Testis (tissue), 3 donors: ENCODE data around the gene VIL1. TPM values are rescaled to one million over a fixed set of nuclear protein-coding genes. Genes with fewer than 3 reads are reported as not detected.

Experiments used
- DNase-seq: peaks from one replicate; pipeline ENCODE4 v3.0.0-alpha.2; 2019
- H3K27ac ChIP-seq, 2 donors: fragments of 200-600 bp; sonication (generic); one replicate each; pipeline ENCODE4 v1.5.1; 2019
- H3K27me3 ChIP-seq: fragments of 200-600 bp; sonication (generic); one replicate; pipeline ENCODE4 v1.5.1; 2019
- H3K36me3 ChIP-seq: fragments of 200-600 bp; sonication (generic); one replicate; pipeline ENCODE4 v1.5.1; 2017; ENCODE audit warnings: low read depth; ENCODE audit errors: missing control alignments
- H3K4me1 ChIP-seq: fragments of 200-600 bp; sonication (generic); one replicate; pipeline ENCODE4 v1.5.1; 2019
- H3K4me3 ChIP-seq, 2 donors: fragments of 200-600 bp; sonication (generic); one replicate each; pipeline ENCODE4 v1.5.1; 2017 to 2019
- H3K9me3 ChIP-seq: fragments of 200-600 bp; sonication (generic); one replicate; pipeline ENCODE4 v1.5.1; 2017
- CTCF ChIP-seq, 3 experiments: fragments of 450-650 bp in 2 of 3; fragments of 200-600 bp in 1 of 3; sonication (generic) in 1 of 3; IDR thresholded peaks; one replicate each; pipeline ENCODE4 v1.5.1; 2016 to 2019; ENCODE audit warnings: antibody characterized with exemption in 3 of 3, mild to moderate bottlenecking in 2 of 3, moderate library complexity in 1 of 3
- POLR2A ChIP-seq: fragments of 450-650 bp; IDR thresholded peaks from one replicate; pipeline ENCODE4 v1.6.1; 2017; ENCODE audit warnings: antibody characterized with exemption, mild to moderate bottlenecking, moderate library complexity
- WGBS, 2 donors: methylation state at CpG; one replicate each; pipeline ENCODE4 v1.1.5; 2018; 5-methylcytosine and 5-hydroxymethylcytosine counted together
- intact Hi-C: fragments of 100-400 bp; cut with DNase I; formaldehyde crosslinking; loops from one replicate; pipeline ENCODE4 v1.15.1; 2023; ENCODE audit warnings: low total_unique reads
- microRNA counts, 2 donors: library from miRNA; unstranded; fragments of <30 nt; microRNA quantifications; one replicate each; lab custom pipeline; 2016
- microRNA-seq, 2 donors: library from miRNA; unstranded; fragments of <30 nt; microRNA quantifications; one replicate each; pipeline ENCODE4, GENCODE V29; 2016; ENCODE audit warnings: borderline number of aligned reads in 2 of 2, borderline replicate concordance in 1 of 2
- polyA plus RNA-seq: library from polyadenylated mRNA; stranded (reverse); fragments of 350-450 nt; fragmentation: Illumina TruSeq; extraction: RNeasy Lipid Tissue Mini Kit (QIAGEN cat#74804); gene quantifications from one replicate; pipeline ENCODE4 v1.2.3, GENCODE V29; 2014; ENCODE audit warnings: low read depth, low replicate concordance; ENCODE audit not compliant: insufficient read depth
- small RNA-seq, 2 donors: library from RNA; depleted of rRNA; stranded (forward); fragments of <200 nt; gene quantifications; one replicate each; pipeline ENCODE3, GENCODE V24; 2016
- total RNA-seq, 2 donors: library from RNA; depleted of rRNA; stranded (reverse); fragments of >200 nt; gene quantifications; one replicate each; pipeline ENCODE4 v1.2.3, GENCODE V29; 2016

VIL1 gene
- total and polyA plus RNA-seq, 3 donors from 2014 or later = 0.50 to 1.6 (median 0.71) TPM

GRCh38 chr2:218479595-218479994 lies 60.7 kb downstream of the VIL1 start:
- Histone ChIP-seq H3K9me3 (no peaks in the 10 kb centered on the region), H3K4me1 (peaks cover 3% of the 10 kb centered on the region), H3K36me3 (no peaks in the 10 kb centered on the region), H3K4me3 (no peak overlapping the region), H3K27me3 (no peaks in the 10 kb centered on the region), H3K27ac (no peak overlapping the region)
- no peak for TF ChIP-seq POLR2A
- no peak for TF ChIP-seq CTCF (IDR thresholded peaks at IDR 0.05)
- DNase-seq = no peak
- 94% methylated on average over 2 of the region's 2 CpGs for WGBS, 2 donors
- intact Hi-C loops = no loop called here

- no peaks in the 10 kb centered on the region for H3K27me3 ChIP-seq
- 65 to 81% methylated on average over 1 of the region's 1 CpG for WGBS, 2 donors
- H3K27ac ChIP-seq = no peak overlapping the region
- H3K9me3 ChIP-seq = no peaks in the 10 kb centered on the region
- intact Hi-C loops = no loop called here
- no peak for DNase-seq
- no peaks in the 10 kb centered on the region for H3K36me3 ChIP-seq
- no peak overlapping the region for H3K4me3 ChIP-seq
- TF ChIP-seq CTCF (IDR thresholded peaks at IDR 0.05) (no peak), POLR2A (no peak)
- no peaks in the 10 kb centered on the region for H3K4me1 ChIP-seq
These were observed 63.7 kb downstream of the VIL1 start for GRCh38 chr2:218482651-218483050.

GRCh38 chr2:218485986-218486667 lies 67.2 kb downstream of the VIL1 start:
- TF ChIP-seq POLR2A = no peak
- H3K36me3 ChIP-seq = no peaks in the 10 kb centered on the region
- H3K4me1 ChIP-seq = no peaks in the 10 kb centered on the region
- DNase-seq = no peak
- H3K4me3 ChIP-seq = no peak overlapping the region
- H3K9me3 ChIP-seq = no peaks in the 10 kb centered on the region
- 80 to 84% methylated on average over 7 of the region's 7 CpGs for WGBS, 2 donors
- no peaks in the 10 kb centered on the region for H3K27me3 ChIP-seq
- H3K27ac ChIP-seq = no peak overlapping the region
- intact Hi-C loops = no loop called here

DNA sequence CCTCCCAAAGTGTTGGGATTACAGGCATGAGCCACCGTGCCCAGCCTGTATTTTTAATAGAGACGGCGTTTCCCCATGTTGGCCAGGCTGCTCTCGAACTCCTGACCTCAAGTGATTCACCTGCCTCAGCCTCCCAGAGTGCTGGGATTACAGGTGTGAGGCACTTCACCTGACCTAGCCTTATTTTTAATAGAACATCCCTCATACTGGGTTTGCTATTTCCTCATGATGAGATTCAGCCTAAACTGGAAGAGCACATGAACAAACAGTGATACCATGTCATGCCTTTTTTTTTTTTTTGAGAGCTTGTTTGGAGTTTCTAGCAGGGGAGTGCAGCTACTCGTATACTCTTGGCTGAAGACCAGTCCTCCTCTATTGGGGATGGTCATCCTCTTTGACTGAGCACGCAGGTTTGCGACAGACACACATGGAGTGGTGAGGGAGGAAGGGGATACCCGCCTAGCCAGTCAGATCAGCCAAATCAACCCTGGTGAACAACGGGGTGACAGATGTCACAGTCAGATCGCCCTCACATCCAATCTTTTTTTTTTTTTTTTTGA lies 81.7 kb downstream of the VIL1 start:
- no peak overlapping the region for H3K4me3 ChIP-seq
- H3K27me3 ChIP-seq = no peaks in the 10 kb centered on the region
- no peaks in the 10 kb centered on the region for H3K4me1 ChIP-seq
- intact Hi-C loops = no loop called here
- TF ChIP-seq CTCF (IDR thresholded peaks at IDR 0.05) = no peak
- no peak overlapping the region for H3K27ac ChIP-seq
- WGBS, 2 donors = 91 to 92% methylated on average over 10 of the region's 10 CpGs
- H3K9me3 ChIP-seq = no peaks in the 10 kb centered on the region
- no peak for DNase-seq
- H3K36me3 ChIP-seq = no peaks in the 10 kb centered on the region

GRCh38 chr2:218501665-218502064 lies 82.7 kb downstream of the VIL1 start:
- Histone ChIP-seq H3K27me3 (no peaks in the 10 kb centered on the region), H3K27ac (peak overlapping the region in 1 of 2 donors; percentile 34), H3K4me1 (no peaks in the 10 kb centered on the region), H3K36me3 (no peaks in the 10 kb centered on the region), H3K9me3 (no peaks in the 10 kb centered on the region), H3K4me3 (no peak overlapping the region)
- no peak for DNase-seq
- 40 to 54% methylated on average over 2 of the region's 2 CpGs for WGBS, 2 donors
- no peak for TF ChIP-seq POLR2A
- TF ChIP-seq CTCF (IDR thresholded peaks at IDR 0.05) = no peak
- intact Hi-C loops = no loop called here

MicroRNAs within 50 kb of the gene (microRNA counts, 767-probe panel; counts per million panel counts)
- microRNA hsa-miR-26b-5p (lab: Ali Mortazavi, UCI) = 8,470 to 8,981 counts per million in 2 donors

Small RNA genes within 50 kb of the gene (microRNA-seq; reads per million reads assigned to microRNA genes)
- 43,629 to 45,648 reads per million in 2 donors for gene MIR26B

Small RNA genes within 50 kb of the gene (small RNA-seq; reads per million reads assigned to genes)
- 80.8 to 111 reads per million in 2 donors for gene MIR26B

Other genes with a start within 250 kb of the VIL1 start
- 100 to 1,000 TPM; 255 to 271 TPM for gene ARPC2, start 201.9 kb upstream of the VIL1 start, total RNA-seq
- gene ARPC2, start 201.9 kb upstream of the VIL1 start, polyA plus RNA-seq = 338 TPM
- gene GPBAR1, start 158.1 kb upstream of the VIL1 start, total RNA-seq = 1 to 10 TPM; 1.5 to 1.8 TPM
- gene GPBAR1, start 158.1 kb upstream of the VIL1 start, polyA plus RNA-seq = 3.4 TPM
- gene AAMP, start 149.0 kb upstream of the VIL1 start, total RNA-seq = 100 to 1,000 TPM; 154 to 177 TPM
- gene AAMP, start 149.0 kb upstream of the VIL1 start, polyA plus RNA-seq = 112 TPM
- 10 to 100 TPM; 79.3 to 84.2 TPM for gene PNKD, start 148.6 kb upstream of the VIL1 start, total RNA-seq
- 90.7 TPM for gene PNKD, start 148.6 kb upstream of the VIL1 start, polyA plus RNA-seq
- gene TMBIM1, start 126.6 kb upstream of the VIL1 start, total RNA-seq = 10 to 100 TPM; 59.9 to 81.0 TPM
- gene TMBIM1, start 126.6 kb upstream of the VIL1 start, polyA plus RNA-seq = 77.6 TPM
- gene CATIP, start 62.3 kb upstream of the VIL1 start, total RNA-seq = 1 to 10 TPM; 2.0 to 5.7 TPM
- 19.6 TPM for gene CATIP, start 62.3 kb upstream of the VIL1 start, polyA plus RNA-seq
- 10 to 100 TPM; 12.7 to 32.3 TPM for gene SLC11A1, start 36.9 kb upstream of the VIL1 start, total RNA-seq
- gene SLC11A1, start 36.9 kb upstream of the VIL1 start, polyA plus RNA-seq = 2.8 TPM
- 10 to 100 TPM; 60.7 to 87.3 TPM for gene CTDSP1, start 19.3 kb upstream of the VIL1 start, total RNA-seq
- gene CTDSP1, start 19.3 kb upstream of the VIL1 start, polyA plus RNA-seq = 65.2 TPM
- 10 to 100 TPM; 39.3 to 81.4 TPM for gene USP37, start 149.2 kb downstream of the VIL1 start, total RNA-seq
- gene USP37, start 149.2 kb downstream of the VIL1 start, polyA plus RNA-seq = 26.7 TPM
- gene CNOT9, start 149.7 kb downstream of the VIL1 start, total RNA-seq = 100 to 1,000 TPM; 118 to 129 TPM
- gene CNOT9, start 149.7 kb downstream of the VIL1 start, polyA plus RNA-seq = 55.4 TPM
- gene PLCD4, start 188.8 kb downstream of the VIL1 start, total RNA-seq = 1 to 10 TPM; 8.2 to 9.0 TPM
- gene PLCD4, start 188.8 kb downstream of the VIL1 start, polyA plus RNA-seq = 13.9 TPM
- gene ZNF142, start 240.5 kb downstream of the VIL1 start, total RNA-seq = 10 to 100 TPM; 32.7 to 39.3 TPM
- 23.3 TPM for gene ZNF142, start 240.5 kb downstream of the VIL1 start, polyA plus RNA-seq
- 10 to 100 TPM; 37.0 to 39.4 TPM for gene BCS1L, start 240.6 kb downstream of the VIL1 start, total RNA-seq
- 22.3 TPM for gene BCS1L, start 240.6 kb downstream of the VIL1 start, polyA plus RNA-seq